Fibroblast of skin of right biceps (primary cell): ENCODE measurements around the gene ATP6V1E1.
A peak's percentile ranks its signal among the peaks of the same experiment; 100 is the strongest.
"Not testable (repeated sequence)": the region's sequence is repeated elsewhere in the genome, so short reads cannot be mapped to it uniquely, and the experiment has no call there.

Experiments
- DNase-seq: peaks from one replicate; pipeline ENCODE4 v3.0.0-alpha.2; 2013

The ATP6V1E1 gene

GRCh38 chr22:17628406-17629172 lies at the start of gene ATP6V1E1:
Gene ATP6V1E1 (minus strand): TSS chr22:17628749. CDS start chr22:17628635, 114 bp downstream.
- peak; percentile 96 for DNase-seq

DNA sequence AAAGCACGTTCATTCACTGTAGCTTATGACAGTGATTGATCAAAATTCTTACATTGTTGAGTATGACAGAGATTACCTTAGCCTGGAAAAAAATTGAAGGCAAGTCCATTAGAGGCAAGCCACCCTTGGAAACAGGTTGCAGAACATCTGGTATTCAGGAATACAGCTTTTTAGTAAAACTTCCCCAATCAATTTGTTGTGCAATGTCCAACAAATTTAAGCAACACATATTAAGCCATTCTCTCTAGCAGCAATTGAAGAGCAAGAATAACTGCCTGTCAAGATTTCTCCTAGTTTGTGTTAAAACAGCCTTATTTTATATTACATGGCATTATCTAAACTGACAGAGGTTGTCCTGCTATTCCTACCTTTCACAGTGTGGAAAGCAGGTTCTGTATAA lies 47.0 kb upstream of the ATP6V1E1 start:
- DNase-seq: no peak

- DNase-seq: no peak
Observed at GRCh38 chr22:17674152-17674551, 45.6 kb upstream of the ATP6V1E1 start.

DNA sequence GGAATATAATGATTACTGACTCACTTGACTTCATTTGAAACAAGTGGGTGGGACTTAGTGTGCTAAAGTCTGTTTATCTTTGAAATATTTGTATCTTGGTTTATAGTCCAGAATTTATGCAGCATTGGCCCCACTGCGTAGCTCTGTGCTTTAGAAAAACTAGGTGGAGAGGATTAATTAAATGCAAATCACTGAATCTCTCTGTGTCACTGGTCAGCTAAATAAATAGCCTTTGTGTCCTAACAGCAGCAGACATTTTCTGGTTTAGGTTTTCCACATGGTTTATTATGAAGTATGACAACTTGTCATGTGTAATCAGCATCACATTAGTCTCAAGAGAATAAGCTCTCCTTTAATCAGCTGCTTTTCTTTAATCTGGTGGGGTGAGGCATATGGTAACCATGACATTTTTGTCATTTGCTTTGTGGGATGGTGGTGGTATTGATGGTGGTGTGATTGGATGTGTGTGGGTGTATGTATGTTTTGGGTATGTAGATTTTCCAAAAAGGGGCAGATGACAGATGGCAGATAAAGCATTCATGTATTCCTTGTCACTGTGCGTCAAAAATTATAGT lies 44.0 kb upstream of the ATP6V1E1 start:
- DNase-seq: peak; percentile 12

DNA sequence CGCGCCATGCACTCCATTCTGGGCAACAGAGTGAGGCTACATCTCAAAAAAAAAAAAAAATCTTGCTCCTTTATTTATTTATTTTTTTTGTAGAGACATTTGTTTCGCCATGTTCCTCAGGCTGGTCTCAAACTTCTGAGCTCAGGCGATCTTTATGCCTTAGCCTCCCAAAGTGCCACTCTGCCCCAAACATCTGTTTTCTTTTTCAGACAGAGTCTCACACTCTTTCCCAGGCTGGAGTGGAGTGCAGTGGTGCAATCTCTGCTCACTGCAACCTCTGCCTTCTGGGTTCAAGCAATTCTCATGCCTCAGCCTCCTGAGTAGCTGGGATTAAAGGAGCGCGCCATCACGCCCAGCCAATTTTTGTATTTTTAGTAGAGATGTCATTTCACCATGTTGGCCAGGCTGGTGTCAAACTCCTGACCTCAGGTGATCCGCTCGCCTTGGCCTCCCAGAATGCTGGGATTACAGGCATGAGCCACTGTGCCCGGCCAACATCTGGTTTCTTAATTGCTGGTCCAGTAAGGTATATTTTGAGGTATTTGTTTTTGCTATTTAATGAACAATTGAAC lies 43.1 kb upstream of the ATP6V1E1 start:
- not testable (repeated sequence) for DNase-seq

- DNase-seq: no peak
Observed at GRCh38 chr22:17665854-17666253, 37.3 kb upstream of the ATP6V1E1 start.

GRCh38 chr22:17665248-17665647 lies 36.7 kb upstream of the ATP6V1E1 start:
- DNase-seq: no peak

- no peak for DNase-seq
Observed at GRCh38 chr22:17664414-17665055, 36.0 kb upstream of the ATP6V1E1 start.

DNA sequence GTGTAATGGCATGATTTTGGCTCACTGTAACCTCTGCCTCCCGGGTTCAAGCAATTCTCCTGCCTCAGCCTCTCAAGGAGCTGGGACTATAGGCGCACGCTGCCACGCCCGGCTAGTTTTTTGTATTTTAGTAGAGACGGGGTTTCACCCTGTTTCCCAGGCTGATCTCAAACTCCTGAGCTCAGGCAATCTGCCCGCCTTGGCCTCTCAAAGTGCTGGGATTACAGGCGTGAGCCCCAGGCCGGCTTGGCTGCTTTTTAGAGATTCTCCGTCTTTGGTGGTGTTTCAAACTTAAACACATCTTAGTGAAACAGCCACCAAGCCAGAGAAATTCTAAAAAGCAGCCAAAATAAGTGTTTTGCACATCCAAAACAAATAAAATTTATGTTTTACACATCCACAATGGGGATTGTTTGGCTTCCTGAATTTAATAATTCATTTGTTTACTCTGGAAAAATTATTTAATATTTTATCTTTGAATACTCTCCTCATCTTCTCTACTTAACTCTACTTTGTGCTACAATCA lies 28.4 kb upstream of the ATP6V1E1 start:
- DNase-seq: no peak

DNA sequence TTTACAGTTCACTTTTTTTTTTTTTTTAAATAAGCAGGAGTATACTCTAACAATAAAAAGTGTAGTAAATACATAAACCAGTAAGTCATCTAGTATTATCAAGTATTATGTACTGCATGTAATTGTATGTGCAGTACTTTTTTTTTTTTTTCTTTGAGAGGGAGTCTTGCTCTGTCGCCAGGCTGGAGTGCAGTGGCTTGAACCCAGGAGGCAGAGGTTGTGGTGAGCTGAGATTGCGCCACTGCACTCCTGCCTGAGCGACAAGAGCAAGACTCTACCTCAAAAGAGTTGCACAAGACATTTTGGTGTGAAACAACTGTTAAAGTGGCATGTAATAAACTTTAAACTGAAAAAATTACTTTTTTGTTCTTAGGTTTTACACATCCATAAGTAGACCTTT lies 26.7 kb upstream of the ATP6V1E1 start:
- DNase-seq: no peak

DNA sequence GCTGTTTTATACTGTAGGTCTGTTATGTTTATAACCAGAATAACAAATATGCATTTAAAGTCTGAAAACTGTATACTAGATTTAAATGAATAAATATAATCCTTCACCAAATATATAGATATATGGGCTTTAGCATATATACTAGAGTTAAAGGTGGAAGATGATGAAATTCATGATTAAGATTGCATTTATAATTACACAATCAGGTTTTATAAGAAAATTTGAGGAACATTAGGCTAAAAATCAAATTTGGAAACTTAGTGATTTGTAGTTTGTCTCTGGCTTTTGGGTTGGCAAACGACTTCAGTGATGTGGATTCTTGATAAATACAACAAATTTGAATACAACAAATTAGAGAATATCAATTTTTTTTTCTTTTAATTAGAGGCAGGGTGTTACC lies 20.0 kb upstream of the ATP6V1E1 start:
- no peak for DNase-seq

- no peak for DNase-seq
Observed at GRCh38 chr22:17647991-17648390, 19.4 kb upstream of the ATP6V1E1 start.

GRCh38 chr22:17647452-17647851 lies 18.9 kb upstream of the ATP6V1E1 start:
- no peak for DNase-seq

DNA sequence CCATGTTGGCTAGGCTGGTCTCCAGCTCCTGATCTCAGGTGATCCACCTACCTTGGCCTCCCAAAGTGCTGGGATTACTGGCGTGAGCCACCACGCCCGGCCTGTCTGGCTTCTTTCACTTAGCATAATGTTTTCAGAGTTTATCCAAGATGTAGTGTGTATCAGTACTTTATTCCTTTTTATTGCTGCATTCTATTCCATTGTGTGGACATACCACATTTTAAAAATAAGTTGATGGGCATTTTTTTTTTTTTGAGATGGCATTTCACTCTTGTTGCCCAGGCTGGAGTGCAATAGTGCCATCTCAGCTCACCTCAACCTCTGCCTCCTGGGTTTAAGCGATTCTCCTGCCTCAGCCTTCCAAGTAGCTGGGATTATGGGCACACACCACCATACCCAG lies 13.8 kb upstream of the ATP6V1E1 start:
- not testable (repeated sequence) for DNase-seq

DNA sequence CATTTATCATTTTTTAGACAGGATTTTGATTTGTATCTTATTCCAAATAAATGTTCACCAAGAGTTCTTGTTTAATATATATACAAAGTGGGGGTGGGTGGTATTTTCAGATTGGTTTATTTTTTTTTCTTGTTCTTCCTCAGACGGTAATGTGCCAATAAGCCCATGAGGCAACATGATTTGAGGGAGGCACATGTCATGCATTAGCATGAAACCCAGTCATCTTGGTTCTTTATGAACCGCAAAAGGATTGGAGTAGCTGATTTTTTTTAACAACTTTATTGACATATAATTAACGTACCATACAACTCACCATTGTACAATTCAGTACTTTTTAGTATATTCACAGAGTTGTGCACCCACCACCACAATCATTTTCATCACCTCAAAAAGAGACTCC lies 12.7 kb upstream of the ATP6V1E1 start:
- no peak for DNase-seq

DNA sequence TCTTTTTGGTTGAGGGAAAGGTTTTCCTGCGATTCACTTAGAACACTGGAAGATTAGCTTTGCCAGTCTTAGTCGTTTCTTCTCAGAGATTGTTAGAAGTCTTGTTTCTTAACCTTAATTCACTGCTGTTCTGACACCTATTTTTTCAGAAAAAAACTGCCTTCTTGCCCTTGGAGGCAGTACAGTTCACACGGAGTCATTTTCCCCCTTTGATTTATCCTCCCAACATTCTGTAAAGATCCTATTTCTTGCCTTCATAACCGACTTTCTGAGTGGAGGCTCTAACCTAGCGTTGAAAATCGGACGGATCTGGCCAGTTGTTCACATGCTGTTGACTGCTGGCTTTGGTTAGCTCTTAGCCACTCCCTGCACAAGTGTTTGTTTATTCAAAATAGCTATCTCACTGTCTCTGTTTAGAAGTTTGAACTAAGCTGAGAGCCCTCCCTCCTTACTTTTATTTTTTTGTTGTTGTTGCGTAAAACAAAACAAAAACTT lies 10.7 kb upstream of the ATP6V1E1 start:
- DNase-seq: peak; percentile 40

GRCh38 chr22:17638432-17639246 lies 10.1 kb upstream of the ATP6V1E1 start, which contains the start of gene BCL2L13:
Gene BCL2L13 (plus strand): TSS chr22:17638757. CDS start chr22:17655712, 16,955 bp downstream.
- peak; percentile 88 for DNase-seq

- DNase-seq: no peak
Observed at GRCh38 chr22:17638182-17638431, 9.6 kb upstream of the ATP6V1E1 start.

- DNase-seq: no peak
Observed at GRCh38 chr22:17637490-17638181, 9.1 kb upstream of the ATP6V1E1 start.

DNA sequence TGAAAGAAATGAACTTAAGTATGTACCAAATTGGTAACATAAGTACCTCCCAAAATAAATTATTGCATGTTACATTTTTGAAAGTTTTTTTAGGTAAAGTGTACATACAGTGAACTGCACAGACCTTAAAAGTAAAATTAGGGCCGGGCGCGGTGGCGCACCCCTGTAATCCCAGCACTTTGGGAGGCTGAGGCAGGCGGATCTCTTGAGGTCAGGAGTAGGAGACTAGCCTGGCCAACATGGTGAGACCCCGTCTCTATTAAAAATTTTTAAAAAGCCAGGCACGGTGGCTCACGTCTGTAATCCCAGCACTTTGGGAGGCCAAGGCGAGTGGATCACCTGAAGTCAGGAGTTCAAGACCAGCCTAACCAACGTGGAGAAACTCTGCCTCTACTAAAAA lies 8.3 kb upstream of the ATP6V1E1 start:
- not testable (repeated sequence) for DNase-seq

GRCh38 chr22:17634696-17635095 lies 6.1 kb upstream of the ATP6V1E1 start:
- DNase-seq: no peak

DNA sequence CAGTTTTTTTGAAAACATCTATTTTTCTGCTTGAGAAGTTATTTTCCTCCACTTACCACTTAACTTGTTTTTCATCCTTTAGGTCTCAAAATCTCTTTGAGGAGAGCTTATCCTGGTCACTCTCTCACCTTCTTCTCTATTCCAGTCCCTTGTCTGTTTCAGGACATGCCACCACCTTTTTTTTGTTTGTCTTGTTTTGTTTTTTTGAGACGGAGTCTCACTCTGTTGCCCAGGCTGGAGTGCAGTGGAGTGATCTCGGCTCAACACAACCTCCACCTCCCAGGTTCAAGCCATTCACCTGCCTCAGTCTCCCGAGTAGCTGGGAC lies 5.4 kb upstream of the ATP6V1E1 start:
- DNase-seq: no peak
